Upper lobe of right lung (tissue), 1 donor: ENCODE measurements around the gene ATP2A2. TPM values are rescaled to one million over a fixed set of nuclear protein-coding genes. Genes with fewer than 3 reads are reported as not detected.

Source experiments
- ATAC-seq: fragments of 200-7000 bp; cut with Tn5 transposase; one replicate; pipeline ENCODE4 v1.9.1; 2020; ENCODE audit warnings: mild to moderate bottlenecking, moderate library complexity
- DNase-seq: peaks from one replicate; pipeline ENCODE4 v3.0.0-alpha.2; 2020
- H3K27ac ChIP-seq: fragments of 200-600 bp; one replicate; pipeline ENCODE4 v1.8.0; 2022
- H3K27me3 ChIP-seq: fragments of 200-600 bp; one replicate; pipeline ENCODE4 v1.8.0; 2022; ENCODE audit warnings: mild to moderate bottlenecking
- H3K36me3 ChIP-seq: fragments of 200-600 bp; one replicate; pipeline ENCODE4 v1.8.0; 2022
- H3K4me1 ChIP-seq: fragments of 200-600 bp; one replicate; pipeline ENCODE4 v1.8.0; 2022
- H3K4me3 ChIP-seq: fragments of 200-600 bp; one replicate; pipeline ENCODE4 v1.8.0; 2022; ENCODE audit warnings: mild to moderate bottlenecking
- H3K9me3 ChIP-seq: fragments of 200-600 bp; one replicate; pipeline ENCODE4 v1.8.0; 2022
- intact Hi-C: fragments of 100-400 bp; cut with DNase I; formaldehyde crosslinking; loops from one replicate; pipeline ENCODE4 v1.11.0; 2022
- total RNA-seq: library from RNA; stranded (reverse); fragmentation: NEBNext Ultra II Directional; extraction: Animal tissue kit (Norgen Biotek cat#: 25700); gene quantifications from one replicate; pipeline ENCODE4 v1.2.1, GENCODE V29; 2021
- TF ChIP-seq, protein P1 (sequence below): fragments of 200-600 bp; IDR thresholded peaks from one replicate; pipeline ENCODE4 v1.8.0; 2022; ENCODE audit warnings: antibody characterized with exemption
- donor health status: DM: no; HTN: yes; CAD: no; lungs with severe emphysema.

ATP2A2 gene
- total RNA-seq, 1 donor from 2014 or later: 173 TPM

- peaks cover 4% of the 10 kb centered on the region for H3K4me1 ChIP-seq
These were observed 68.6 kb downstream of the ATP2A2 start for GRCh38 chr12:110349514-110350151.

GRCh38 chr12:110351119-110351518 is 70.1 kb downstream of the ATP2A2 start:
- TF ChIP-seq, protein P1, sequence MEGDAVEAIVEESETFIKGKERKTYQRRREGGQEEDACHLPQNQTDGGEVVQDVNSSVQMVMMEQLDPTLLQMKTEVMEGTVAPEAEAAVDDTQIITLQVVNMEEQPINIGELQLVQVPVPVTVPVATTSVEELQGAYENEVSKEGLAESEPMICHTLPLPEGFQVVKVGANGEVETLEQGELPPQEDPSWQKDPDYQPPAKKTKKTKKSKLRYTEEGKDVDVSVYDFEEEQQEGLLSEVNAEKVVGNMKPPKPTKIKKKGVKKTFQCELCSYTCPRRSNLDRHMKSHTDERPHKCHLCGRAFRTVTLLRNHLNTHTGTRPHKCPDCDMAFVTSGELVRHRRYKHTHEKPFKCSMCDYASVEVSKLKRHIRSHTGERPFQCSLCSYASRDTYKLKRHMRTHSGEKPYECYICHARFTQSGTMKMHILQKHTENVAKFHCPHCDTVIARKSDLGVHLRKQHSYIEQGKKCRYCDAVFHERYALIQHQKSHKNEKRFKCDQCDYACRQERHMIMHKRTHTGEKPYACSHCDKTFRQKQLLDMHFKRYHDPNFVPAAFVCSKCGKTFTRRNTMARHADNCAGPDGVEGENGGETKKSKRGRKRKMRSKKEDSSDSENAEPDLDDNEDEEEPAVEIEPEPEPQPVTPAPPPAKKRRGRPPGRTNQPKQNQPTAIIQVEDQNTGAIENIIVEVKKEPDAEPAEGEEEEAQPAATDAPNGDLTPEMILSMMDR: no peak
- no peak for ATAC-seq
- no peak for DNase-seq
- intact Hi-C loops: no loop called here
- H3K27me3 ChIP-seq: no peaks in the 10 kb centered on the region
- no peak overlapping the region for H3K4me3 ChIP-seq
- H3K36me3 ChIP-seq: peaks cover 43% of the 10 kb centered on the region
- H3K9me3 ChIP-seq: no peaks in the 10 kb centered on the region
- no peak overlapping the region for H3K27ac ChIP-seq
- peaks cover 4% of the 10 kb centered on the region for H3K4me1 ChIP-seq

More at GRCh38 chr12:110349514-110350151, 68.6 kb downstream of the ATP2A2 start:
- no peak overlapping the region for H3K4me3 ChIP-seq
- no peaks in the 10 kb centered on the region for H3K27me3 ChIP-seq
- TF ChIP-seq, protein P1: no peak
- H3K9me3 ChIP-seq: no peaks in the 10 kb centered on the region
- ATAC-seq: peak; percentile 60
- H3K36me3 ChIP-seq: peaks cover 58% of the 10 kb centered on the region
- no peak overlapping the region for H3K27ac ChIP-seq
- intact Hi-C loops: no loop called here
- DNase-seq: no peak

- intact Hi-C loops: no loop called here
- no peak overlapping the region for H3K4me3 ChIP-seq
- peaks cover 4% of the 10 kb centered on the region for H3K4me1 ChIP-seq
- no peak overlapping the region for H3K27ac ChIP-seq
- H3K27me3 ChIP-seq: no peaks in the 10 kb centered on the region
- ATAC-seq (no peak), DNase-seq (no peak)
- TF ChIP-seq, protein P1: no peak
- H3K36me3 ChIP-seq: peaks cover 30% of the 10 kb centered on the region
- no peaks in the 10 kb centered on the region for H3K9me3 ChIP-seq
These were observed 71.4 kb downstream of the ATP2A2 start for GRCh38 chr12:110352401-110352800.

GRCh38 chr12:110353211-110353965 is 72.3 kb downstream of the ATP2A2 start:
- H3K36me3 ChIP-seq: peaks cover 20% of the 10 kb centered on the region
- no peaks in the 10 kb centered on the region for H3K9me3 ChIP-seq
- TF ChIP-seq, protein P1: no peak
- H3K4me1 ChIP-seq: peaks cover 4% of the 10 kb centered on the region
- intact Hi-C loops: no loop called here
- DNase-seq: no peak
- ATAC-seq: no peak
- no peak overlapping the region for H3K4me3 ChIP-seq
- no peak overlapping the region for H3K27ac ChIP-seq
- no peaks in the 10 kb centered on the region for H3K27me3 ChIP-seq

- peak; percentile 21 for ATAC-seq
- no peaks in the 10 kb centered on the region for H3K9me3 ChIP-seq
- no peak overlapping the region for H3K4me3 ChIP-seq
- H3K4me1 ChIP-seq: peaks cover 4% of the 10 kb centered on the region
- no peak for DNase-seq
- intact Hi-C loops: no loop called here
- H3K27me3 ChIP-seq: no peaks in the 10 kb centered on the region
- TF ChIP-seq, protein P1: no peak
- H3K27ac ChIP-seq: no peak overlapping the region
- H3K36me3 ChIP-seq: peaks cover 11% of the 10 kb centered on the region
These were observed 73.2 kb downstream of the ATP2A2 start for GRCh38 chr12:110354172-110354780.
